GM06990 (cell line): ENCODE measurements around the gene CHCHD10.
"Not testable (repeated sequence)": the region's sequence is repeated elsewhere in the genome, so short reads cannot be mapped to it uniquely, and the experiment has no call there.

Experiments
- DNase-seq: peaks from one replicate; pipeline ENCODE4 v3.0.0-alpha.2; 2011; ENCODE audit not compliant: insufficient read length; ENCODE audit errors: extremely low read depth
- H3K27me3 ChIP-seq: replicated peaks from 2 replicates; pipeline ENCODE4 v1.6.0; 2011; ENCODE audit warnings: low read length; ENCODE audit not compliant: control insufficient read depth, insufficient read depth
- H3K36me3 ChIP-seq: 2 replicates; pipeline ENCODE4 v1.5.1; 2011; ENCODE audit warnings: low read length; ENCODE audit not compliant: control insufficient read depth, insufficient read depth
- H3K4me3 ChIP-seq: replicated peaks from 2 replicates; pipeline ENCODE4 v1.5.1; 2011; ENCODE audit warnings: low read depth, mild to moderate bottlenecking, control low read depth, low read length
- CTCF ChIP-seq: IDR thresholded peaks from 2 replicates; pipeline ENCODE4 v1.5.1; 2011; ENCODE audit warnings: low read length, control low read depth, mild to moderate bottlenecking, inconsistent platforms; ENCODE audit not compliant: insufficient read depth, poor library complexity, severe bottlenecking

Gene CHCHD10

GRCh38 chr22:23737696-23738095 lies 30.1 kb downstream of the CHCHD10 start:
- Histone ChIP-seq H3K4me3 (no peak overlapping the region), H3K36me3 (no peaks in the 10 kb centered on the region; the same call in 1 of the 2 replicates), H3K27me3 (no peaks in the 10 kb centered on the region)
- DNase-seq = no peak
- TF ChIP-seq CTCF = no peak

- H3K27me3 ChIP-seq, H3K36me3 ChIP-seq, H3K4me3 ChIP-seq, DNase-seq: not testable (repeated sequence)
Observed at GRCh38 chr22:23728108-23728507, 39.7 kb downstream of the CHCHD10 start.

- no peaks in the 10 kb centered on the region; the same call in 1 of the 2 replicates for H3K27me3 ChIP-seq
- no peaks in the 10 kb centered on the region for H3K36me3 ChIP-seq
- no peak for DNase-seq
- no peak overlapping the region for H3K4me3 ChIP-seq
- TF ChIP-seq CTCF = no peak
Observed at GRCh38 chr22:23722724-23723123, 45.0 kb downstream of the CHCHD10 start.

- no peaks in the 10 kb centered on the region for H3K27me3 ChIP-seq
- no peaks in the 10 kb centered on the region for H3K36me3 ChIP-seq
- no peak overlapping the region for H3K4me3 ChIP-seq
- TF ChIP-seq CTCF = no peak
- no peak for DNase-seq
Observed at GRCh38 chr22:23722160-23722559, 45.6 kb downstream of the CHCHD10 start.

GRCh38 chr22:23720855-23721254 lies 46.9 kb downstream of the CHCHD10 start:
- no peaks in the 10 kb centered on the region for H3K27me3 ChIP-seq
- no peak for TF ChIP-seq CTCF
- DNase-seq = no peak
- H3K36me3 ChIP-seq = no peaks in the 10 kb centered on the region
- no peak overlapping the region for H3K4me3 ChIP-seq

- no peak for TF ChIP-seq CTCF
- no peak for DNase-seq
- no peaks in the 10 kb centered on the region for H3K27me3 ChIP-seq
- H3K4me3 ChIP-seq = no peak overlapping the region
- H3K36me3 ChIP-seq = peaks cover 5% of the 10 kb centered on the region
Observed at GRCh38 chr22:23718371-23719165, 49.2 kb downstream of the CHCHD10 start.
